Tracheal epithelial cell (primary cell): ENCODE results near the gene PDE4D. TPM values are rescaled to one million over a fixed set of nuclear protein-coding genes. Genes with fewer than 3 reads are reported as not detected.

Experiments used
- total RNA-seq: library from RNA; depleted of rRNA; stranded (reverse); fragments of >200 nt; gene quantifications from 2 replicates; pipeline ENCODE4 v1.2.1, GENCODE V29; 2014

PDE4D gene
- total RNA-seq: 3.9 and 6.4 TPM in 2 replicates

DNA sequence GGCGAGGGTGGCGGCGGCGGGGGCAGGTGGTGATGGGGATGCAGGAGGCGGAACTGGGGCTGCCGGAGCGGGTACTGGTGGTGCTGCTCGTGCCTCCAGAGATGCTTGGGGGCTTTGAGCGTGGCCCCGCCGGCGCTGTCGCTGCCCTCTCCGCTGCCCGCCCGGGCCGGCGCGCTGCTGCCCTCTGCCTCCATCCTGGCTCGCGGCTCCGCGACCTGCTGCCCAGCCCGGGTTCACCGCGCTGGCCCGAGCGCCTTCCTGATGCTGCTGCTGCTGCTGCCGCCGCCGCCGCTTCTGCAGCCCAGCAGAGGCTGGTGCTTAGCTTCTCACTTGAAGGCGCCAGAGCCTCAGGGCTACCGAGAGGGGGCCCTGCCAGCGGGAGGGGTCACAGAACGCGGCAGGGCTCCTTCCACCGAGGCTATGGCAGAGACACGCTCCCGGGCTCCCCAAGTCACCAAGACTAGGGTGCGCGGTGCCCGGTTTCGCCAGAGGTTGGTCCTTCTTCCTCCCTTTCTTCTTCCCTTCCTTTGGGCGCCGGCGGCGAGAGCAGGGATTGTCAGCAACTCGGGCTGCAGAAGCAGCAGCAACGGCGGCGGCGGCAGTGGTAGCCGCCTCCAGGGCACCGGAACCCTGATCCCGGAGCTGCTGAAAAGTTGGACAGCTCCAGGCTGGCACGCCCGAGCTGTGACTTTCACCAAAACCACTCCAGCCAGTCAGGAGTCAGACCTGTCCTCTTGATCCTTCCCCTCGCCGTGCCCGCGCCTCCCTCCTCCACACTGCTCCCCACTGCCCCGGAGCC lies at the start of gene PDE4D:
TSS of gene PDE4D (minus strand) at position 298 of the 799 bp plus-strand sequence.

